Activated naive CD8-positive, alpha-beta T cell treated with anti-CD3 and anti-CD28 coated beads, Interleukin-2, amount 50 U/mL, for 16 hours (primary cell): ENCODE data around the gene STAT5A.
A peak's percentile ranks its signal among the peaks of the same experiment; 100 is the strongest.
"Not testable (repeated sequence)": the region's sequence is repeated elsewhere in the genome, so short reads cannot be mapped to it uniquely, and the experiment has no call there.

Experiments used
- DNase-seq: peaks from one replicate; pipeline ENCODE4 v3.0.0-alpha.2; 2020; ENCODE audit warnings: low read depth, low spot score

The STAT5A gene

DNA sequence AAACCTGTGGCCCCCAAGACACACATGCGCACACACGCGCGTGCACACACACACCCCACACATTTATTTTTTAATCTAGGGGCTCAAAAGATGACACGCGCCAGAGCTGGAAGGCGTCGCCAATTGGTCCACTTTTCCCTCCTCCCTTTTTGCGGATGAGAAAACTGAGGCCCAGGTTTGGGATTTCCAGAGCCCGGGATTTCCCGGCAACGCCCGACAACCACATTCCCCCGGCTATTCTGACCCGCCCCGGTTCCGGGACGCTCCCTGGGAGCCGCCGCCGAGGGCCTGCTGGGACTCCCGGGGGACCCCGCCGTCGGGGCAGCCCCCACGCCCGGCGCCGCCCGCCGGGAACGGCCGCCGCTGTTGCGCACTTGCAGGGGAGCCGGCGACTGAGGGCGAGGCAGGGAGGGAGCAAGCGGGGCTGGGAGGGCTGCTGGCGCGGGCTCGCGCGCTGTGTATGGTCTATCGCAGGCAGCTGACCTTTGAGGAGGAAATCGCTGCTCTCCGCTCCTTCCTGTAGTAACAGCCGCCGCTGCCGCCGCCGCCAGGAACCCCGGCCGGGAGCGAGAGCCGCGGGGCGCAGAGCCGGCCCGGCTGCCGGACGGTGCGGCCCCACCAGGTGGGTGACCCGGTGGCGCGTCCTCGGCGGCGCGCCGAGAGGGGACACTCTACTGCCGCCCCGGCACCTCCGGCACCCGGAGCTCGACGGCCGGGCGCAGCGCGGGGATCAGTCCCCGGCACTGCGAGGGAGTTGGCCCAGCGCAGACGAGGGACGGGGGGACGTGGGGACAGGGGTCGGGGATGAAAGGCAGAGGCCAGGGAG is at the start of gene STAT5A:
STAT5A (plus strand) TSS at position 522 of the 826 bp plus-strand sequence. CDS start 914 bp downstream, outside the sequence.
- DNase-seq = no peak

DNA sequence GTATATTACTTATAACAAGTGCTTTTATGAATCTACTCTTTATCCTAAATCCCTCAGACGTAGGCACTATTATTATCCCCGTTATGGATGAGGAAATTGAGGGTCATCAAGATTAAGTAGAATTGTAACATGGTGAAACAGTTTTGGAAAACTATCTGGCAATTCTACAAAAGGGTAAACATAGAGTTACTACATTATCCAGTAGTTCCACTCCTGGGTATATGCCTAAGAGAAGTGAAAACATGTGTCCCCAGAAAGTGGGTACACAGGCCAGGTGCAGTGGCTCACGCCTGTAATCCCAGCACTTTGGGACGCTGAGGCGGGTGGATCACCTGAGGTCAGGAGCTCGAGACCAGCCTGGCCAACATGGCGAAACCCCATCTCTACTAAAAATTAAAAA is 48.7 kb upstream of the STAT5A start:
- not testable (repeated sequence) for DNase-seq

DNA sequence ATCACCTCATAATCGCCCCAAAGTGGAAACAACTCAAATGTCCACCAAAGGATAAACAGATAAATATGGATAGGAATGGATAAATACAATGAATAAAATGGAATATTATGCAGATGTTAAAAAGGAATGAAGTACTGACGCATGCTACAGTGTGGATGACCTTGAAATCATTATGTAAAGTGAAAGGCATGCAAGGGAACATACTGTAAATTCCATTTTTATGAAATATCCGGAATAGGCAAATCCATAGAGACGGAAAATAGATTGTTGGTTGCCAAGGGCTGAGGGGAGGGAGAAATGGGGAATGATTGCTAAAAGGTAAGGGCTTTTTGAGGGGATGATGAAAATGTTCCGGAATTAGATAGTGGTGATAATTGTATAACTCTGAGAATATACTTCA is 48.1 kb upstream of the STAT5A start:
- DNase-seq = no peak

DNA sequence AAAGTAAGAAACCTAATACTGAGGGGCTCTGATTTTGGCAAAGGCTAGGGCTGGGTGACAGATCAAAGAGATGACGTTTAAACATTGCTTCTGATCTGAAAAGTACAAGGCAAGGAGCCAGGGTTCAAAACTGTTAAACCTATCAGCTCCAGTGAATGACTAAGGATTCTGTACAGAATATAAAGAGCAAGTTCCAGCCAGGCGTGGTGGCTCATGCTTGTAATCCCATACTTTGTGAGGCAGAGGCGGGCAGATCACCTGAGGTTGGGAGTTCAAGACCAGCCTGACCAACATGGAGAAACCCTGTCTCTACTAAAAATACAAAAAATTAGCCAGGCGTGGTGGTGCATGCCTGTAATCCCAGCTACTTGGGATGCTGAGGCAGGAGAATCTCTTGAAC is 47.4 kb upstream of the STAT5A start:
- not testable (repeated sequence) for DNase-seq

DNA sequence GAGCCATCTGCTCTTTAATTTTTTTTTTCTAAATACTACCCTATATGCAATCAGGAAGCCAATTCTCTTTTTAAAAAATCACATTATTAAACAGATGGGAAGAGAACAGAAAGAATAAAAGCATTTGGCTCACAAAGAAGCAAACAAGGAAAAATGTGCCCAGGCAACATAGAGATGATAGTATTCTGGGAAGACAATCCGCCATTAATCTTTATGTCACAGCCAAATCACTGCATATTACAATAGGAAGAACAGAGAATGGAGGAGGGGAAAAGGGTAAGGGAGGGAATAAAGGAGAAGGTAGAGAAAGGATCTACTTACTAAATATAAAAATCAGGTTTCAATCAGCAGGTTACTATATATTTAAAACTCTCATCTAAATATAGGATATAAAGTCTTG is 46.4 kb upstream of the STAT5A start:
- no peak for DNase-seq

DNA sequence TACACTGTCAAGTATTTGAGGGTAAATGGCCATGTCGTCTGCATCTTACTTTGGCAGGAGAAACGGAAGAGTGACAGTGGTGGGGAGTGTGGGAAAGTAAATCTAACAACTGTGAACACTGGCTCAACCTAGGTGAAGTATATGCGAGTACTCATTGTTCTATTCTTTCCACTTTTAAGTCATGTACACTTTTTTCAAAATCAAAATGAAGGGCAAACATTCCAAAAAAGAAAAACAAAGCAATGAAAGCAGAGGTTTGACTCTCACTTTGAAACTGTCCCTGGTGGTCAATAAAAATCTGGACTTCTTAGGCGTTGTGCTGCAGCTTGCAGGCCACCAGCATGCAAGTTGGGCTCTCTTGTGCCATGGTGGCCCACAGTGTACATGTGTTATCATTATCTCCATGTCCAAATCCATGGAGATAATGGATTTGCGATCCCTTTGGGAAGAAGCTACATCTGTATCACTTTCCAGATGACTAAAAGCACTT is 44.8 kb upstream of the STAT5A start:
- DNase-seq = no peak

DNA sequence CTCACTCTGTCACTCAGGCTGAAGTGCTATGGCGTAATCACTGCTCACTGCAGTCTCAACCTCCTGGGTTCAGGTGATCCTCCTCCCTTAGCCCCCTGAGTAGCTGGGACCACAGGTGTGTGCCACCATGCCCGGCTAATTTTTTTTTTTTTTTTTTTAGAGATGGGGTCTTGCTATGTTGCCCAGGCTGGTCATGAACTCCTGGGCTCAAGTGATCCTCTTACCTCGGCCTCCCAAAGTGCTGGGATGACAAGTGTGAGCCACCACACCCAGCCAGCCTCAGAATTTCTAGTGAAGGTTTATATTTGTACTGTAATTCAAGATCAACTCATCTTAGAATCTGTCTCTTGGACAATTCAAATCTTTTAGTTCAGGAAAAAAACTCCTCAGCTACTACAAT is 44.2 kb upstream of the STAT5A start:
- not testable (repeated sequence) for DNase-seq

DNA sequence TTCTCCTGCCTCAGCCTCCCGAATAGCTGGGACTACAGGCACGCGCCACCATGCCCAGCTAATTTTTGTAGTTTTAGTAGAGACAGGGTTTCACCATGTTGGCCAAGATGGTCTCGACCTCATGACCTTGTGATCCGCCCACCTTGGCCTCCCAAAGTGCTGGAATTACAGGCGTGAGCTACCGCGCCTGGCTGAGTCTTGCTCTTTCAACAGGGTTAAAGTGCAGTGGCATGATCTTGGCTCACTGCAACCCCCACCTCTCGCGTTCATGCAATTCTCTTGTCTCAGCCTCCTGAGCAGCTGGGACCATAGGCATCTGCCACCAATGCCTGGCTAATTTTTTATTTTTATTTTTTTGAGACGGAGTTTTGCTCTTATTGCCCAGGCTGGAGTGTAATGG is 43.1 kb upstream of the STAT5A start:
- DNase-seq = not testable (repeated sequence)

DNA sequence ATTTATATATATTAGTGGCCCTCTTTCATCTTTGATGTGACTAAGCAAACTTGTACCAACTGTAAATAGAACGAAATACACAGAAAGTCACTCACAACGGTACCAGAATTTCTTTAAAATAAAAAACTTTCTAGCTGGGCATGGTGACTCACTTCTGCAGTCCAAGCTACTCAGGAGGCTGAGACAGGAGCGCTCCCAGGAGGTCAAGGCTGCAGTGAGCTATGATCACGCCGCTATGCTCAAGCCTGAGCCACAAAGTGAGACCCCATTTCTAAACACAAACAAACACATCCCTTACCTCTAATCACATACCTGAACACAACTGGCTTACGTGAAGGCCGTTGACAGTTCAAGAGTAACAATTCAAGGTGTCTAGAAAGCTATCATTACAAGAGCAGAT is 41.8 kb upstream of the STAT5A start:
- no peak for DNase-seq

DNA sequence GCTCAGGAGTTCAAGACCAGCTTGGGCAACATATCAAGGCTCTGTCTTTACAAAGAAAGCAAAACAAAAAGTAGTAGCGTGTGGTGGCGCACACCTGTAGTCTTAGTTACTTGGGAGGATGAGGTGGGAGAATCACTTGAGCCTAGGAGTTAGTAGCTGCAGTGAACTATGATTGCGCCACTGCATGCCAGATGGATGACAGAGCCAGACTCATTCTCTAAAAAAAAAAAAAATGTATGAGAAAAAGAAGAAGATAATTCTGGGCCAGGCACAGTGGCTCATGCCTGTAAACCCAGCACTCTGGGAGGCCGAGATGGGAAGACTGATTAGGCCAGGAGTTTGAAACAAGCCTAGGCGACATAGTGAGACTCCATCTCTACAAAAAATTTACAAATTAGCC is 40.6 kb upstream of the STAT5A start:
- no peak for DNase-seq

DNA sequence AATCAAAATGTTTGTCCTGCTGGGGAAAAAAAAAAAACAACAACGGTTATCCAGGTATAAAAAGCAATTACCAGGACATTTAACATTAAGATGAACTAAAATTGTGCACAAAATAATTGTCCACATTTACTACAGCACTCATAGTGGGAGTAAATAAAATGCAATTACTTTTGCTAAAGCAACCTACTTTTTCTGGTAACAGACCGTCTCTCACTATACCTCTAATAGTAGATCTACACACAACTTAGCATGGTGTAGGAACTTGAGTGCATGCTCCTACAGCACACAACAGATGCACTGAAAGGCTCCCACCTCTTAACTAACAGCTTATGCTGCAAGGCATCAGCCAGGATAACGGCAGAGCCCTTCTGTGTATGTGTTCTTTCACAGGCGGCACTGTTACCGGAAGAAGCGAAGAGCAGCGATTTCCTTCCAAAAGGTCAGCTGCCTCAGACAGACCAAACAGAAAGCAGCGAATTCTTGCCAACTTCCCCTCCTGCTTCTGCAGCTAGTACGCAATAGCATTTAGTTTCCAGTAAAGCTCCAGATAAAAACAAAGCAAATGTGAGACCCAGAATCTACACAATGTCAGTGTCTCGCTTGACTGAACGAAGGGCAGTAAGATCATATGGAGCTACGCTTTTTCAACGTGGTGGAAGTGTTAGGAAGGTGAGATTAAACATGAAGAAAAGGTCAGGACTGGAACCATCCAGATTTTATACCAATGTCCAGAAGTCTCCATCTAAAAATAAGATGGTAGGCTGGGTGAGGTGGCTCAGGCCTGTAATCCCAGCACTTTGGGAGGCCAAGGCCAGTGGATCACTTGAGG is 39.7 kb upstream of the STAT5A start:
- DNase-seq = peak; percentile 40

DNA sequence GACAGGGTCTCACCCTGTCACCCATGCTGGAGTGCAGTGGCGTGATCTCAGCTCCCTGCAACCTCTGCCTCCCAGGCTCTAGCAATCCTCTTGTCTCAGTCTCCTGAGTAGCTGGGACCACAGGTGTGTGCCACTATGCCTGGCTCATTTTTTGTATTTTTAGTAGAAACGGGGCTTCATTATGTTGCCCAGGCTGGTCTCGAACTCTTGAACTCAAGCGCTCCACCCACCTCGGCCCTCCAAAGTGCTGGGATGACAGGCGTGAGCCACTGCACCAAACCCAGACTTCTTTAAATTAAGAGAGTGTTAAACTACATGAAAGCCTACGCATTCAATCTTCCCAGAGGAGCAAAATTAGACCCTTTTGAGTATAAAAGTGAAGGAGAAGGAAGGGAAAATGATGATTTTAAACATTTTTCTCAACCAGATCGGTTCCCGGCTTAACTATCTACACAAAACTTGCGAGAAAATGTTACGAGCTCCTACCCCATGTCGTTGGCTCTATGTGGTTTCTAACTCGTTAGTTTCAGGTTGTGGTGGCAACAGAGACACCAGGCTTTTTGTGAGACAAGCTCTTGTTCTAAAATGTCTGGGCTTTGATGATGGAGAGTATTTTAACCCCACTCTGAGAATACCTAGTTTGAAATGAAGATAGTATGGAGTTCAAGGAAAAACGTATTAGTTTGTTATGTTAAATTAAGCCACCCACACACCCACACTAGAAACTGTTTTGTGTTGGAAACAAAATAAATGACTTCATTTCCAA is 38.4 kb upstream of the STAT5A start:
- no peak for DNase-seq

DNA sequence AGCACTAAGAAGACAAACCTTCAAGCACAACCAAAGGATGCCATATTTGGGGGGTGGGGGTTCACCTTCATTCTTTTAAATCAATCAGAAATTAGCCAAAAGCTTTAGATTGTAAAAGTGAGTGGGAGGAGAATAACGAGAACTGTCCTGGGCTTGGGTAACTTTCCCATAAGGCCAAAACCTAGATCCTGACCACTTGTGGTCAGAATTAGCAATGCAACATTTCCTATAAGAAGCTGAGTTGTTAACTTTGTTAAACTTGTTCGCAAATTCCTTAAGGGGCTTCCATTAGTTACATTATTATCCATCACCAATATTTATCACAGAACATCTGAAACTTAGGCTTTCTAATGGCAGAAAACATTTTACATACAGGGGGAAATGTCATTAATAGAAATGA is 37.2 kb upstream of the STAT5A start:
- DNase-seq = no peak

DNA sequence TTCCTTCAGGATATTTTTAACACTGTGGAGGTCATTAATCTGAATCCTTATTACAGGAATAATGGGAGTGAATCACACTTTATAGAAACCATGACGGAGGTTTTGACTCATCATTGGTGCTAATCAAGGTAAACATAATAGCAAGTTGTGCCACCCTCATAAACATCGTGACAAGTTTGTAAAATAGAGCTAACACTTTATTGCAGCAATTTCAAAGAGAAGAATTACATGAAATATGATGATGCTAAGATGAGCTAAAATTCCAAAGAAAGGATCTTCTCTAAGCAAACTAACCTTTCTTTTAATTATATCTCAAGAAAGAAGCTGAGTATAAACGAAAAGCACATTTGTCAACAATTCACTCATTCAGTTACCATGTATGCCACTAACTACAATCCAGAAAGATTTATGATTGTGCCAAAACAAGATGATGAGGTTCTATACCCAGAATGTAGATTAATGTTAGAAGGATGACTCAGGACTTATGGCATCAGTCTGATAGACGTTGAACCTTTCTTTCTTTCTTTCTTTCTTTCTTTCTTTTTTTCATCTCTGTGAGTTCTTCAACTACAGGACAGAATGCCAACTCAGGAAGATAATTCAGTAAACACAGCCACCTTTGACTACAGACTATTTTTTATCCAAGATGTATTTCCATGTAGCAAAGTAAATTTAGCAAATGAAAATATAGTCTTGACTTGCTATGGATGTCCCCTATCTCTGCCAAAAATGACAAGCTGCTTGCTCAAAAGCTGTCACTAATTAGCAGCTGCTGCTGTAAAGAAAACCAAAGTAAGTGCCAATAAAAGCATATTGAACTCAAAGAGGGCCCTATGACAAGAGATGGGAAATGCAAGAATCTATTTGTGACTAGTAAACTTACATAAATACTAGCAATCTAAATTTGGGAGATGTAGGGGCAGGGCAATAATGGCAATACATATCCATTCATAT is 35.4 kb upstream of the STAT5A start:
- DNase-seq = no peak

DNA sequence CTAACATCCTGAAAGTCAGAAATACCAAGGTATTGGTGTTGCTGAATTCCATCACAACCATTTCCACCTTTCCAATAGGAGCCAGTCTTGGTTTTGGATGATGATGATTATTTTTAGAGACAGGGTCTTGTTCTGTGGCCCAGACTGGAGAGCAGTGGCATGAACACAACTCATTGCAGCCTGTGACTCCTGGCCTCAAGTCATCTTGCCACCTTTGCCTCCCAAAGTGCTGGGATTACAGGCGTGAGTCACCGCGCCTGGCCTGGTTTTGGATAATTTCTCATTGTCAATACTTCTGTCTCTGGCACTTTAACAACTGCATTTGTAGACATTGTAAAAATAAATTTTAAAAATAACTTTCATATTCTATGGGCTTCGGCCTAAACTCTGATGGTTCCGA is 34.7 kb upstream of the STAT5A start:
- DNase-seq = no peak

DNA sequence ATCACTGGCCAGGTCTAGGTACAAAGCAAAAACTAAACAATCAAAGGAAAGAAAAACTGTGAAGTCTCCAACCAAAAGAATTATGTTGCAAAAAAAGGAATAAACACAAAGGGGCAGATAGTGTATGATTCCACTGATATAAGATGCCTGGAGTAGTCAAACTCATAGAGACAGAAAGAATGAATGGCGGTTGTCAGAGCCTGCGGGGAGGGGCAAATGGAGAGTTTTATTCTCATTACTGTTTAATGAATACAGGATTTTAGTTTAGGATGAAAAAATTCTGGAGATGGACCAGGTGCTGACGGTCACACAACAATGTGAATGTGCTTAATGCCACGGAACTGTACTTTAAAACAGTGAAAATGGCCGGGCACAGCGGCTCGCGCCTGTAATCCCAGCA is 32.9 kb upstream of the STAT5A start:
- no peak for DNase-seq

DNA sequence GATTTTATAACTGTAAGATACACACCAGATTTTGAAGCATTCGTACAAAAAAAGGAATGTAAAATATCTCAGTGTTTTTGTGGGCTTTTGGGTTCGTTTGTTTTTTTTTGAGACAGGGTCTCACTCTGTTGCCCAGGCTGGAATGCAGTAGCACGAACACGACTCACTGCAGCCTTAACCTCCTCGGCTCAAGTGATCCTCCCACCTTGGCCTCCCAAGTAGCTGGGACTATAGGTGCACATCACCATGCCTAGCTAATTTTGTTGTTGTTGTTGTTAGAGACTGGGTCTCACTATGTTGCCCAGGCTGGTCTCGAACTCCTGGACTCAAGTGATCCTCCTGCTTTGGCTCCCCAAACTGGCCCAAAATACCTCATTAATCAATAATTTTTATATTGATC is 28.0 kb upstream of the STAT5A start:
- DNase-seq = no peak

DNA sequence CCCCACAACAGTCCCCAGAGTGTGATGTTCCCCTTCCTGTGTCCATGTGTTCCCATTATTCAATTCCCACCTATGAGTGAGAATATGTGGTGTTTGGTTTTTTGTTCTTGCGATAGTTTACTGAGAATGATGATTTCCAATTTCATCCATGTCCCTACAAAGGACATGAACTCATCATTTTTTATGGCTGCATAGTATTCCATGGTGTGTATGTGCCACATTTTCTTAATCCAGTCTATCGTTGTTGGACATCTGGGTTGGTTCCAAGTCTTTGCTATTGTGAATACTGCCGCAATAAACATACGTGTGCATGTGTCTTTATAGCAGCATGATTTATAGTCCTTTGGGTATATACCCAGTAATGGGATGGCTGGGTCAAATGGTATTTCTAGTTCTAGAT is 23.9 kb upstream of the STAT5A start:
- not testable (repeated sequence) for DNase-seq

DNA sequence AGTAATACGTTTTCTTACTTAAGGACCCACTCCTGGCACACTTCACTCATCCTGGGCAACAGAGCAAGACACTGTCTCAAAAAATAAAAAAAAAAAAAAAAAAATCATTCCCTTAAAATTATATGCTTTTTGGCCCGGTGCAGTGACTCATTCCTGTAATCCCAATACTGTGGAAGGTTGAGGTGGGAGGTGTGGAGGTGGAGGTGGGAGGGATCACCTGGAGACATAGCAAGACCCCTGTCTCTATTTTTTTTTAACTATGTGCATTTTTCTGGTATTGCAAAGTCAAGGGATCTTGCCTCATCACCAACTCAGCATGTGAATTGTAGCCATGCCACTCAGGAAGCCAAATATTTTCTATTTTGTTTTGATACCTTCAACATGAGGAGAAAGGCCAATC is 21.8 kb upstream of the STAT5A start:
- DNase-seq = no peak

DNA sequence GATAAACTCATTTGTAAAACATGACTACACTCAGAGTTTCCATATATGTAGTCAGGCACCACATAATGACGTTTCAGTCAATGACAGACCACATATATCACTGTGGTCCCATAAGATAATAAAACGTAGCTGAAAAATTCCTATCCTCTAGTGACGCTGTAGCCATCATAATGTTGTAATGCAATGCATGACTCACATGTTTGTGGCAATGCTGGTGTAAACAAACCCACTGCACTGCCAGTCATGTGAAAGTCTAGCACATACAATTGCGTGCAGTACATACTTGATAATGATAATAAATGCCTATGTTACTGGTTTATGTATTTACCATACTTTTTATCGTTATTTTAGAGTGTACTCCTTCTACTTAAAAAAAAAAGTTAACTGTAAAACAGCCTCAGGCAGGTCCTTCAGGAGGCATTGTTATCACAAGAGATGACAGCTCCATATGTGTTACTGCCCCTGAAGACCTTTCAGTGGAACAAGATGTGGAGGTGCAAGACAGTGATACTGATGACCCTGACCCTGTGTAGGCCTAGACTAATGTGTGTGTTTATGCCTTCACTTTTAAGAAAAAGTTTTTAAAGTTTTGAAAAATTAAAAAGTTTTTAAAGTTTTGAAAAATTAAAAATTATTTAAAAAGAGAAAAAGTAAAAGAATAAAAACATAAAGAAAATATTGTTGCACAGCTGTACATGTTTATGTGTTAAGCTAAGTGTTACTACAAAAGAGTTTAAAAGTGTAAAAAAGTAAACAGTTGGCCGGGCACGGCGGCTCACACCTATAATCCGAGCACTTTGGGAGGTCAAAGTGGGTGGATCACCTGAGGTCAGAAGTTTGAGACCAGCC is 21.2 kb upstream of the STAT5A start:
- DNase-seq = peak; percentile 14
